Measurements from ENCODE around the gene AFF3.

- no peak for TF ChIP-seq CTCF (IDR thresholded peaks at IDR 0.05; ENCODE audit: control extremely low read depth in 1 of 3, insufficient read depth in 1 of 3, low read depth in 1 of 3, low read length in 3 of 3)
- TF ChIP-seq EZH2 (IDR thresholded peaks at IDR 0.05; ENCODE audit: low read depth, low read length, severe bottlenecking): no peak
- TF ChIP-seq BACH1 (IDR thresholded peaks at IDR 0.05; ENCODE audit: low read length): no peak
These were observed 159.6 kb downstream of the AFF3 start for GRCh38 chr2:99982744-99983143.
